GM19099 (cell line): ENCODE measurements around the gene ARHGEF17.

Experiments
- POLR2A ChIP-seq: IDR thresholded peaks from 3 replicates; pipeline ENCODE4 v1.6.1; 2011; ENCODE audit warnings: low read depth; ENCODE audit not compliant: insufficient read length; ENCODE audit errors: extremely low read depth

The ARHGEF17 gene

DNA sequence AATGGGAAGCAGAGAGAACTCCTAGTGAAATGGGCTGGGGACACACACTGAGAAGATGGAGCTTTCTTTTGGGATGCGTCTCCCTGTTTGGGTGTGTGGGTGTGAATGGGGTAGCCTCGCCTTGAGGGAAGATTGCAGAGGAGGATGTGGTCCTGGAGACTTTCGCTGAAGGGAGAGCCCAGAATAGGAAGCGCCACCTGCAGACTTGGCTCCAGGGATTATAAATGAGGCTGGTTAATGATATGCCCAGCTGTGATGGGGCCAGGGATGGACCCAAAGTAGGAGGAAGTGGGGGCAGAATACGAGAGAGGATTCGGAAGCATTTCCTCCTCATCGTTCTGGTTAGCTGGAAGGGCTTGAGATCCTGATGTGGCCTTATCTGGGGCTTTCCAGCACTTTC, 81.8 kb downstream of the ARHGEF17 start:
- no peak for TF ChIP-seq POLR2A

DNA sequence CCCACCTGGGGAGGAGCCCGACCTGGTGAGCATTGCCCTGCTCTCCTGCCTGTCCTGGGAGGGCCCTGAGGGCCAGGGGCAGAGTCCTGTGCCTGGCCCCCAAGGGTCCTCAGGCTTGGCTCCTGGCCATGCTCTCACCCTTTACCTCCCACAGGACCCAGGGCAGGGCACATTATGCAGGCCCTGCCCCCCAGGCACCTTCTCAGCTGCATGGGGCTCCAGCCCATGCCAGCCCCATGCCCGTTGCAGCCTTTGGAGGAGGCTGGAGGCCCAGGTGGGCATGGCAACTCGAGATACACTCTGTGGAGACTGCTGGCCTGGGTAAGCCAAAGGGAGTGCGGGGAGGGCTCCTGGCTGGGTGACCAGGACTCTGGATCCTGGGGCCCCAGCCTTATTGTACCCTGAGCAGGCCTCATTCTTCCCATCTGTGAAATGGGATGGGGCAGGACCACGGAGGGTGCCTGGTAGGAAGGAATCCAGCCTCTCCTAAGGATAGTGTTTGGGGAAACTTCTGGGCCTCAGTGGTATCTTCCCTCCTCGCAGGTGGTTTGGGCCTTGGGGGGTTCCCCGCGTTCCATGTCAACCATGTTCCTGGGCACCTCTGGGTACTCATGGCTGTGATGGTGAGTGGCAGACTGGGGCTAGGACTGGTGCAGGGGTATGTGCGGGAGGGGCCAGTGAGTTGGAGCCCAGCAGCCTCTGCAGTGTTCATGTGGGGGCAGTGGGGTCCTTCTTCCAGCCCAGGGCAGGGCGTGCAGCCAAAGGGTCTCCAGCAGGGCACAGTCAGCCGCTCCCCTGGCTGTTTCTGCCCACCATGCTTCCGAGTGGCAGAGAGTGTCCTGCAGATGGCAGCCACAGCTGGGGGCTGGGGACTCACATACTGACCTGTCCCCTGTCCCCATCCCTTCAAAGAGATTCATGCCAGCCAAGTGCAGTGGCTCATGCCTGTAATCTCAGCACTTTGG, 82.8 kb downstream of the ARHGEF17 start:
- TF ChIP-seq POLR2A = no peak

DNA sequence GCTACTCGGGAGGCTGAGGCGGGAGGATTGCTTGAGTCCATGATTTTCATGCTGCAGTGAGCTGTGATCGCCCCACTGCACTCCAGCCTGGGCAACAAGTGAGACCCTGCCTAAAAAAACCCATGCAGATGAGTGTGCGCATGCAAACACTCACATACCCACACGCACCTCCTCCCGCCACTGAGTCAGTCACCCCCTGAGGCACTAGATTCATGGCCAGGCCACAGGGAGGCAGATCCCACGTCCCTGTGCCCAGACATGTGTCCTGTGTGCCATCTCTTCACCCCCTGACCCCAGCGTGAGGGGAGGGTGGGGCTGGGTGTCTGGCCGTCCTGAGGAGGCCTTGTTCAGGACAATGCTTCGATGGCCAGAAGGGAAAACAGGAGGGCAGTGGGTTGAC, 83.6 kb downstream of the ARHGEF17 start:
- no peak for TF ChIP-seq POLR2A

DNA sequence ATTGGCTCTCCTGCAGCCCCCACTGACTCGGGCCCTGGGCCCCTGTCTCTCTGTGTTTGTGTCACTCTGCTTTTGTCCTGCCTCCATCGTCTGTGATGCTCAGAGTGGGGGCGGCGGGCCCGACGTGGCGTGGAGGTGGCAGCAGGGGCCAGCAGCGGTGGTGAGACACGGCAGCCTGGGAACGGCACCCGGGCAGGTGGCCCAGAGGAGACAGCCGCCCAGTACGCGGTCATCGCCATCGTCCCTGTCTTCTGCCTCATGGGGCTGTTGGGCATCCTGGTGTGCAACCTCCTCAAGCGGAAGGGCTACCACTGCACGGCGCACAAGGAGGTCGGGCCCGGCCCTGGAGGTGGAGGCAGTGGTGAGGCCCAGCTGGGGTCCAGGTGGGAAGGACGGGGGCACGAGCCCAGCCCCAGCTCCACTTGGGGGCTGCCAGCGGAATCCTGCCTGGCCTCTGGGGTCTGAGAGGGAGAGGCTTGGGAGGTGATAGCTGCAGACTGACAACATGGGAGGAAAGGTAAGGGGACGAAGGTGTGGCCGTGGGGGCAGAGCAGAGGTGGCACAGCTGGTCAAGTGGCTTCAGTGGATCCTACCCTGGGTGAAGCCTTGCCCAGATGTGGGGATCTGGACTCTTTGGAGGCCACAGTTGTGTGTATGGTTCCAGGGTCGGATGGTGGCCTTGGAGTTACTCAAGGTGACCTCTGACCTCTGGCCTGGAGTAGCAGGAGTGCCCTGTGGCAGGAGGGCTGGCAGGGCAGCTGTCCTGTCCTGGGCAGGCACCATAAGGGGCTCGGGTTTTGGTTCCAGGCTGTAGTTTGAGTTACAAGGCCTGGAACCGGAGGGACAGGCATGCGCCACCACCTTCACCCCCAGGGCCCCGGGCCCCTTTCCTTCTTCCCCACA, 84.3 kb downstream of the ARHGEF17 start:
- no peak for TF ChIP-seq POLR2A

DNA sequence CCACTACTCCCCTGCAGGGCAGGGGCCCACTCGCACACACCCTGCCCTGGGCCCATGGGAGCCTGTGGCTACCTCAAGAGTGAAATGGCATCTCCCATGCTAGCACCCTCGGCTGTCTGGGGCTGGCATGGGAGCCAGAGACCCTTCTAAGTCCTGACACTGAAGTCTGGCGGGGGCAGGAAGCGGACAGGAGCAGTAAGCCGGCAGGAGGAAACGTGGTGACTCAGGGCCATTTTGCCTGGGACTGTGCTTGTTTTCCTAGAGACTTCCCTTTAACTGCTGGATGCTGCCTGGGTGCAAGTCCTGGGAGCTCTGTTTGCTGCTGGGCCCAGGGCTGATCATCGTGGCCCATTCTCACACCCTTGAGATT, 84.9 kb downstream of the ARHGEF17 start:
- TF ChIP-seq POLR2A = no peak

DNA sequence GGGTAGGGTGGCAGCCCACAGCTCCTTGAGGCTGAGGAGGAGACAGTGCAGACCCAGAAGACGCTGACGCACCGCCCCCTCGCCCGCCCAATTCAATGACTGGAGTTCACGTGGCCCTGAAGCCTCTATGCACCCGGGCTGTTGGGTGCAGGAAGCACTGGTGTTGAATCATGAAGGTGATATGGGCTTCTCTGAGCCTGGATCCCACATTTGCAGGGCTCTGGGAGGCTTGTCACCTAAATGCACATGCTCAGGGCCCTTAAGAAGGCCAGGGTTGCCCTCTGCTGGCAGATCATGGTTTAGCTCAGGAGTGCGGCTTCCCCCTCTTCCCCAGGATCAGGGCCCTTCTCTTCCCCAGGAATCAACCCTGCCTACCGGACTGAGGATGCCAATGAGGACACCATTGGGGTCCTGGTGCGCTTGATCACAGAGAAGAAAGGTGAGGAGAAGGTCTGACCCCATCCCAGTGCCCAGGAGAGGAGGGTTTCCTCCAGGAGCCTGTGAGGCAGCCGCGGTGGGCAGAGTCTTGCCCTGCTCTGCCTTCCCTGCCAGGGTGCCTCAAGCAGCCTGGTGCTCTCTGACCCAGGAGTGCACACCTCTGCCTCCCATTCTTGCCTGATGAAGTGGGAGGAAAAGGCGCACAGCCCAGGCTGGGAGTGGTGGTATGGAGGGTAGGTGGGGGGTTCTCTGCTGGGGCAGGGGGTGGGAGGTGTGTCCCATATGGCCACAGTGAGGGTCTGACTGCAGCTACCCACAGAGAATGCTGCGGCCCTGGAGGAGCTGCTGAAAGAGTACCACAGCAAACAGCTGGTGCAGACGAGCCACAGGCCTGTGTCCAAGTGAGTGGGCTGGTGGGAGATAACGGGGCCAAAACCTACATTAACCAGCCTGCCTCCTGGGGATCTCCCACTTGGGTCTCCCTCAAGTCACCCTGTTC, 85.7 kb downstream of the ARHGEF17 start:
- TF ChIP-seq POLR2A = no peak

- TF ChIP-seq POLR2A = no peak
Observed at GRCh38 chr11:73394416-73395296, 86.6 kb downstream of the ARHGEF17 start.

DNA sequence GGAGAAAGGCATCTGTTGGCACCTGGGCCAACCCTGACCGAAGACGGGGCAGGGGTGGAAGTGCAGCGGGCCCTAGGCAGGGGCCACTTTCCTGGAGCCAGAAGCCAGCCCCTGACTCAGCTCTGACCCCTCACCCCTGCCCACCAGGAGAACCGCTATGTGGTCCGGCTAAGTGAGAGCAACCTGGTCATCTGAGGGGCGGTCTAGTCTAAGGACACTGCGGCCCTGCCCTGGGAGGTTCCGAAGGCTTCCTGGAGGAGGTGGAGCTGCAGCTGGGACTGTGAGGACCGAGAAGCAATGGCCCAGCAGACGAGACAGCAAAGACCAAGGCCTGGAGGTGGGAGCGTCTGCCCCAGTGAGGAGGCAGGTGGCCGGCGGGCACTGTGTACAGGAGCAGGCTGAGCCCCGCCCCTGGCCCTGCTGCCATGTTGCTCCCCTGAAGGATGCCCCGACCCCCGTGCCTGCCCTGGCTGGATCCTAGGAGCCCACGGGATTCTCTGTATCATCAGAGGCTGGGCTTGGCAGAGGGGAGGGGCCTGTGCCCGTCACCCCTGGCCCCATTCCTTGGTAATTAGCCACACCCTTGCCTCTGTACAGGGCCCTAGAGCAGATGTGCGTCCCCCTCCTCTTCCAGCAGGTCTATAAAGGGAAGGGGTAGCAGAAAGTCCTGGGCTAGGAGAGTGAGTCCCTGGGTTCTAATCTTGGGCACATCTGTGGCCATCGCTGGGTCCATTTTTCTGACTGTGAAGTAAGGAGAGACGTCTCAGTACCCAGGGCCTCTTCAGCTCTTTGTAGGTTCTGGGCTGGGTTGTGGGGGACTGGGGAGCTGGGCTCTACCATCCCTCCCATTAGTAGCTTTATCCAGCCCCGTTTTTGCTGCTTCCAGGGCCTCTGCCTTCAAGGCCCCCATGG, 87.5 kb downstream of the ARHGEF17 start:
- no peak for TF ChIP-seq POLR2A

GRCh38 chr11:73396251-73396930, 88.3 kb downstream of the ARHGEF17 start:
- TF ChIP-seq POLR2A = no peak

GRCh38 chr11:73396985-73397384, 88.9 kb downstream of the ARHGEF17 start:
- TF ChIP-seq POLR2A = no peak

- no peak for TF ChIP-seq POLR2A
Observed at GRCh38 chr11:73397468-73398131, 89.5 kb downstream of the ARHGEF17 start.

DNA sequence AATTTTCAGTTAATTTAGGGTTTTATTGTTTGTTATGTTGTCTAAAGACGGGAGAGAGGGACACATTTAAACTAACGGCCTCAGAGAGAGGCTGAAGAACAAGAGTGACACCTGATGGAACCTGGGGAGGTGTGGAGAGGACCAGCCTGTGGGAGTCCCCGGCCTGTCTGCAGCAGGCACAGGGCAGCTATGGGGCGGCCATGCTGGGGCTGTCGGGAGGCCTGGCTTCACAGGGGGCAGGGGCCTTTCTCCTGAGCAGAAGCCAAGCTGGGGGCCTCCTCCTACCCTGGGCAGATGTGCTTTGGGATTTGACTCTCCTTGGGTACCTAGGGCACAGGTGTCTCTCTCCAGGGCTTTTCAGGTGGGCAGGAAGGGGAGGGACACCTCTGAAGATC, 90.1 kb downstream of the ARHGEF17 start:
- no peak for TF ChIP-seq POLR2A

DNA sequence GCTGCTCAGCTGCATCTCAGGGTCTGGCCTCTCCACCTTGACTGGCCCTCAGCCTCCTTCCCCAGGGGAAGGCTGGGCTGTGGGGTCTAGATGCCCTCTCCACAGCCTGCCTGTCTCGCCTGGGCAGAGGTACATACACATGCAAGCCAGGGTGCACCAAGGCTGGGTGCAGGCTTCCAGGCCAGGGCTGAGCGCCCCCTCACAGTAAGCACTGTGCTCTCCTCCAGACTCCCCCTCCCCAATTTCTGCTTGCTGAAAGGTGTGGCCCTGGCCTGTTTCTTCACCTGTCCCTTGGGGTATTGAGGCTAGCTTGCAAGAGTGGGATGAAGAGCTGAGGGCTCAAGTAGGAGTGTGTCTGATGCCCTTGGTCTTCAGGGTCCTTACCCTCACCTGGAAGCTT, 90.6 kb downstream of the ARHGEF17 start:
- no peak for TF ChIP-seq POLR2A
